ENCODE results near the gene RANBP6. TPM values are rescaled to one million over a fixed set of nuclear protein-coding genes. Genes with fewer than 3 reads are reported as not detected.
A peak's percentile ranks its signal among the peaks of the same experiment; 100 is the strongest.
"Not testable (repeated sequence)": the region's sequence is repeated elsewhere in the genome, so short reads cannot be mapped to it uniquely, and the experiment has no call there.

The RANBP6 gene
- 10.1 TPM for total RNA-seq

- Histone ChIP-seq H3K27me3 (no peaks in the 10 kb centered on the region), H3K27ac (peak within 1 kb of the TSS; percentile 70), H3K36me3 (peaks cover 0 to 3% of the 10 kb centered on the region in 2 donors), H3K4me1 (peaks cover 28% of the 10 kb centered on the region), H3K9me3 (no peaks in the 10 kb centered on the region), H3K4me3 (peak within 1 kb of the TSS; percentile 71 to 79)
- no peak for DNase-seq (ENCODE audit: extremely low spot score in 2 of 2)
- TF ChIP-seq CTCF (IDR thresholded peaks at IDR 0.05) (no peak), POLR2A (IDR thresholded peaks at IDR 0.05) (no peak), POLR2AphosphoS5 (IDR thresholded peaks at IDR 0.05; ENCODE audit: insufficient read depth in 1 of 2, low read depth in 1 of 2) (peak; percentile 63 to 83)
- intact Hi-C loops (cut with DNase I), result no loop called here
These were observed at the start of gene RANBP6 for GRCh38 chr9:6015278-6016157. Gene RANBP6 (minus strand): TSS chr9:6015624. CDS start chr9:6015607, 17 bp downstream.

GRCh38 chr9:6063146-6063545 is 47.7 kb upstream of the RANBP6 start:
- H3K27me3 ChIP-seq; DNase-seq (ENCODE audit: extremely low spot score in 2 of 2); H3K4me1 ChIP-seq; H3K4me3 ChIP-seq; intact Hi-C loops (cut with DNase I); H3K9me3 ChIP-seq; H3K27ac ChIP-seq; H3K36me3 ChIP-seq: not testable (repeated sequence)

GRCh38 chr9:6055666-6056065 is 40.2 kb upstream of the RANBP6 start:
- H3K27ac ChIP-seq, result no peak overlapping the region
- no peak for DNase-seq (ENCODE audit: extremely low spot score in 2 of 2)
- intact Hi-C loops (cut with DNase I), result loop anchor here (10.0 kb wide), 2 partner anchors 171 to 249 kb away; no protein-coding TSS in a partner anchor
- no peak for TF ChIP-seq CTCF (IDR thresholded peaks at IDR 0.05)
- no peak for TF ChIP-seq POLR2AphosphoS5 (IDR thresholded peaks at IDR 0.05; ENCODE audit: insufficient read depth in 1 of 2, low read depth in 1 of 2)
- TF ChIP-seq POLR2A (IDR thresholded peaks at IDR 0.05), result no peak
- H3K4me1 ChIP-seq, result no peaks in the 10 kb centered on the region
- no peak overlapping the region for H3K4me3 ChIP-seq
- no peaks in the 10 kb centered on the region for H3K27me3 ChIP-seq
- H3K9me3 ChIP-seq, result no peaks in the 10 kb centered on the region
- no peaks in the 10 kb centered on the region for H3K36me3 ChIP-seq

GRCh38 chr9:6055216-6055615 is 39.8 kb upstream of the RANBP6 start:
- no peaks in the 10 kb centered on the region for H3K27me3 ChIP-seq
- intact Hi-C loops (cut with DNase I), result loop anchor here (10.0 kb wide), 2 partner anchors 170 to 250 kb away; no protein-coding TSS in a partner anchor
- DNase-seq (ENCODE audit: extremely low spot score in 2 of 2), result no peak
- H3K9me3 ChIP-seq, result no peaks in the 10 kb centered on the region
- no peaks in the 10 kb centered on the region for H3K4me1 ChIP-seq
- H3K36me3 ChIP-seq, result no peaks in the 10 kb centered on the region
- H3K4me3 ChIP-seq, result no peak overlapping the region
- no peak overlapping the region for H3K27ac ChIP-seq
- peak; percentile 23 to 69 (median 31) for TF ChIP-seq CTCF (IDR thresholded peaks at IDR 0.05)
- TF ChIP-seq POLR2A (IDR thresholded peaks at IDR 0.05), result no peak
- peak in 1 of 2 donors; percentile 20 for TF ChIP-seq POLR2AphosphoS5 (IDR thresholded peaks at IDR 0.05; ENCODE audit: insufficient read depth in 1 of 2, low read depth in 1 of 2)

GRCh38 chr9:6054280-6055099 is 39.1 kb upstream of the RANBP6 start:
- TF ChIP-seq POLR2AphosphoS5 (IDR thresholded peaks at IDR 0.05; ENCODE audit: insufficient read depth in 1 of 2, low read depth in 1 of 2) (no peak), CTCF (IDR thresholded peaks at IDR 0.05) (peak; percentile 41 to 64 (median 59))
- DNase-seq (ENCODE audit: extremely low spot score in 2 of 2), result no peak
- intact Hi-C loops (cut with DNase I), result loop anchor here (10.0 kb wide), 2 partner anchors 170 to 250 kb away; no protein-coding TSS in a partner anchor

More at GRCh38 chr9:6054280-6055099, 39.1 kb upstream of the RANBP6 start:
- no peaks in the 10 kb centered on the region for H3K36me3 ChIP-seq
- H3K4me3 ChIP-seq, result no peak overlapping the region
- H3K27me3 ChIP-seq, result no peaks in the 10 kb centered on the region
- no peaks in the 10 kb centered on the region for H3K4me1 ChIP-seq
- H3K9me3 ChIP-seq, result no peaks in the 10 kb centered on the region
- no peak overlapping the region for H3K27ac ChIP-seq
